Activated CD4-positive, alpha-beta T cell treated with anti-CD3 and anti-CD28 coated beads for 4 hours (primary cell): Measurements from ENCODE around the gene PKNOX1.
"Not testable (repeated sequence)": the region's sequence is repeated elsewhere in the genome, so short reads cannot be mapped to it uniquely, and the experiment has no call there.

Experiments
- DNase-seq, 2 donors: peaks; one replicate each; pipeline ENCODE4 v3.0.0-alpha.2; 2020

Gene PKNOX1

DNA sequence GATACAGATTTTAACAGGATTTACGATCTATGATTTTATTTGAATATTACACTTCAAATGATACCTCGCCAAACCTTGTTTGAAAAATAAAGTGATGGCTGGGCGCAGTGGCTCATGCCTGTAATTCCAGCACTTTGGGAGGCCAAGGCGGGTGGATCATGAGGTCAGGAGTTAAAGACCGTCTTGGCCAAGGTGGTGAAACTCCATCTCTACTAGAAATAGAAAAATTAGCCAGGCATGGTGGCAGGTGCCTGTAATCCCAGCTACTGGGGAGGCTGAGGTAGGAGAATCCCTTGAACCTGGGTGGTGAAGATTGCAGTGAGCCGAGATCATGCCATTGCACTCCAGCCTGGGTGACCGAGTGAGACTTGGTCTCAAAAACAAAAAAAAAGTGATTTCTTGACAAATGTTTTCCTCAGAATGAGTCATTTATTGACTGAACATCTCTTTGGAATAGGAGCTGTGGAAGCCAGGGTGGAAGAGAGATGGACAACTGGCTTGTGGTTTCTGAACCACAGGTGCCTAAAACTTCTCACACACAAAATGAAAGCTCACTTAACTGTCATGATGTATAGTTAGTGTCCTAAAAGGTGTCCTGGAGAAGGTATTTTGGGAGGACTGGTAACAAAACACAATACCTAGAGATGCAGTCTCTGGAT, 11.9 kb downstream of the PKNOX1 start:
- no peak for DNase-seq

GRCh38 chr21:42988236-42988965, 14.0 kb downstream of the PKNOX1 start:
- no peak for DNase-seq

DNA sequence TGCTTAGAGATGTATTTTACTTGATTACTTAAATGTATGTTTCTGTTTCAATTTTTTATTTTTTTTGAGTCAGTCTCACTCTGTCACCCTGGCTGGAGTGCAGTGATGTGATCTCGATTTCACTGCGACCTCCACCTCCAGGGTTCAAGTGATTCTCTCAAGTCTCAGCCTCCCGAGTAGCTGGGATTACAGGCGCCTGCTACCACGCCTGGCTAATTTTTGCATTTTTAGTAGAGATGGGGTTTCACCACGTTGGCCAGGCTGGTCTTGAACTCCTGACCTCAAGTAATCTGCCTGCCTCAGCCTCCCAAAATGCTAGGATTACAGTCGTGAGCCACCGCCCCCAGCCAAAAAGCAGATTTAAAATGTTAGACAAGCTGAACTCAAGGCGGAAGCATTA, 15.0 kb downstream of the PKNOX1 start:
- DNase-seq: not testable (repeated sequence)

DNA sequence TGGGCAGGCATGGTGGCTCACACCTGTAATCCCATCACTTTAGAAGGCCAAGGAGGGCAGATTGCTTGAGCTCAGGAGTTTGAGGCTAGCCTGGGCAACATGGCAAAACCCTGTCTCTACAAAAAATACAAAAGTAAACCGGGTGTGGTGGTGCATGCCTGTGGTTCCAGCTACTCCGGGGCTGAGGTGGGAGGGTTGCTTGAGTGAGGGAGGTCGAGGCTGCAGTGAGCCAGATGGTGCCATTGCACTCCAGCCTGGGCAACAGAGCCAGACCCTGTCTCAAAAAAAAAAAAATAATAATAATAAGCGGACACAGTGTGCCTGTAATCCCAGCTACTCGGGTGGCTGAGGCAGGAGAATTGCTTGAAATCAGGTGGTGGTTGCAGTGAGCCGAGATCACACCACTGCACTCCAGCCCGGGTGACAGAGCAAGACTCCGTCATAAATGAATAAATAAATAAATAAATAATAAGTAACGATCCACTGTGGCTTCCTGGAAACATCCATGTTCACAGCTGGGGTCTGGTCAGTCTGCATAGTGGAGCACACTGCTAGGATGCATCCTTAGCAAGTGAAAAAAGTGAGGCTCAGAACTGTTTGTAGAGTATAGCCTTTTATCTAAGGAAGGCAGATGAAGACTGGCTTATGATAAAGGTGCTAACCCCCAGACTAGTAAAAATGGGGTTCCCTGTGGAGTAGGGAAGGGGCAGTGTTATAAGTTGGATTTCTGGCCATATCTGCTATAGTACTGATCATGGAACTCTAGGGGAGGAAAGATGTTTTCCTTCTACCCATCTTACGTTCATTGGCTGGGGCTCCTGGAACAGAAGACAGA, 15.7 kb downstream of the PKNOX1 start:
- no peak for DNase-seq

DNA sequence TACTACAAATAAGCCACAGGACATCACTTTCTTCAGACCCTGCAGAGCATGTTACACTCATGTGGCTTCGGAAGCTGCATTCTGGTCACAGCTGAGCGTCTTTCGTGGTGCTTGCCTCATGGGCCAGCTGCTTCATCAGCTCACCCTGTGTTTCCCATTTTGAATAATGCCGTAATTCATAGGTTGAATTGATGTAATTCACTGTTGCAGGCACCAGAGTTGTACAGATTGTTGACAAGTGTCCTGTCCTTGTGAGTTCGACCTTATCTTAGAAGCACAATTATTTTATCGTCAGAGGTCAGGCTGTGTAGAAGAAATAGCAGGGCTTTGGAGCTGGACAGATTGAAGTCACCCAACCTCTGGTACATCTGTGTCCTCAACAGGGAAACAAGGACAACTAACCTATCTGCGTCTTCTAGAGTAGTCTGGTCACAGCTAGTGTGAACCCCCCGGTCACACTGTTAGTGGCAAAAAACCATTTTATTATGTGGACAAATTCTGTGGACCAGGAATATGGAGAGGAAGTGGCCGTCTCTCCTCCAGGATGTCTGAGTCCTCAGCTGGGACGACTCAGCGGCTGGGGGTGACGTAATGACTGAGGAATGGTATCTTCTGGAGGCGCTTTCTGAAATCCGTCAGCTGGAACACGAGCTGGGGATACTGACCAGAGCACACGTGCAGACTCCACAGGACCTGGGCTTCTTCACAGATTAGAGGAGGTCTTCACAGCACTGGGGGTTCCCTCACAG, 17.8 kb downstream of the PKNOX1 start:
- DNase-seq: no peak

GRCh38 chr21:42993051-42993712, 18.8 kb downstream of the PKNOX1 start:
- no peak for DNase-seq

DNA sequence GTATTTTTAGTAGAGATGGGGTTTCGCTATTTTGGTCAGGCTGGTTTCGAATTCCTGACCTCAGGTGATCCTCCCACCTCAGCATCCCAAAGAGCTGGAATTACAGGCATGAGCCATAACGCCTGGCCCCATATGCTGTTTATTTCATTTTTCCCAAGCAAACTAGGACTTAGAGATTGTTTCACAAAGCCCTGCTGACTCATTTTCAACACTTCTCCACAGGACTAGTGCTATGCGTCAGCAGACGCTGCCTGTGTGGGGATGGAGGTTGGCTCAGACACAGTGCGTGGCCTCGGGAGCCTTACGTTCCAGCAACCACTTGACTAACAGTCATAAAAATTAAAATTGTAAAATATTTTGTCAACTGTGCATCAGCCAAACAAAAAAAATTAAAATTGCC, 22.7 kb downstream of the PKNOX1 start:
- DNase-seq: no peak

DNA sequence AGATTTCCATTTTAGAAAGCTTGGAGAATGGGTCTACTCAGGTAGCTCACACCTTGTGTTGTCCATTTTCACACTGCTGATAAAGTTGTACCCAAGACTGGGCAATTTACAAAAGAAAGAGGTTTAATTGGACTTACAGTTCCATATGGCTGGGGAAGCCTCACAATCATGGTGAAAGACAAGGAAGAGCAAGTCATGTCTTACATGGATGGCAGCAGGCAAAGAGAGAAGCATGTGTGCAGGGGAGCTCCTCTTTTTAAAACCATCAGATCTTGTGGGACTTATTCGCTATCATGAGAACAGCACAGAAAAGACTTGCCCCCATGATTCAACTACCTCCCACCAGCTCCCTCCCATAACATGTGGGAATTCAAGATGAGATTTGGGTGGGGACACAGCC, 23.6 kb downstream of the PKNOX1 start:
- not testable (repeated sequence) for DNase-seq

- not testable (repeated sequence) for DNase-seq
Observed at GRCh38 chr21:42999152-42999551, 24.8 kb downstream of the PKNOX1 start.

DNA sequence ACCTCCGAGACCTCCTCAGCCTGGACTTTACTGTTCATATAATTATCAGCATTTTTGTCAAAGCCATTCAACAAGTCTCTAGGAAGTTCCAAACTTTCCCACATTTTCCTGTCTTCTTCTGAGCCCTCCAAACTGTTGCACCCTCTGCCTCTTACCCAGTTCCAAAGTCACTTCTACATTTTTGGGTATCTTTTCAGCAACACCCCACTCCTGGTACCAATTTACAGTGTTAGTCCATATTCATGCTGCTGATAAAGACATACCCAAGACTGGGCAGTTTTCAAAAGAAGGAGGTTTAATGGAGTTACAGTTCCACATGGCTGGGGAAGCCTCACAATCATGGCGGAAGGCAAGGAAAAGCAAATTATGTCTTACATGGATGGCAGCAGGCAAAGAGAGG, 25.7 kb downstream of the PKNOX1 start:
- DNase-seq: not testable (repeated sequence)

GRCh38 chr21:43001316-43001715, 27.0 kb downstream of the PKNOX1 start:
- DNase-seq: no peak

- no peak for DNase-seq
Observed at GRCh38 chr21:43004926-43005325, 30.6 kb downstream of the PKNOX1 start.

- no peak for DNase-seq
Observed at GRCh38 chr21:43005635-43006034, 31.3 kb downstream of the PKNOX1 start.

DNA sequence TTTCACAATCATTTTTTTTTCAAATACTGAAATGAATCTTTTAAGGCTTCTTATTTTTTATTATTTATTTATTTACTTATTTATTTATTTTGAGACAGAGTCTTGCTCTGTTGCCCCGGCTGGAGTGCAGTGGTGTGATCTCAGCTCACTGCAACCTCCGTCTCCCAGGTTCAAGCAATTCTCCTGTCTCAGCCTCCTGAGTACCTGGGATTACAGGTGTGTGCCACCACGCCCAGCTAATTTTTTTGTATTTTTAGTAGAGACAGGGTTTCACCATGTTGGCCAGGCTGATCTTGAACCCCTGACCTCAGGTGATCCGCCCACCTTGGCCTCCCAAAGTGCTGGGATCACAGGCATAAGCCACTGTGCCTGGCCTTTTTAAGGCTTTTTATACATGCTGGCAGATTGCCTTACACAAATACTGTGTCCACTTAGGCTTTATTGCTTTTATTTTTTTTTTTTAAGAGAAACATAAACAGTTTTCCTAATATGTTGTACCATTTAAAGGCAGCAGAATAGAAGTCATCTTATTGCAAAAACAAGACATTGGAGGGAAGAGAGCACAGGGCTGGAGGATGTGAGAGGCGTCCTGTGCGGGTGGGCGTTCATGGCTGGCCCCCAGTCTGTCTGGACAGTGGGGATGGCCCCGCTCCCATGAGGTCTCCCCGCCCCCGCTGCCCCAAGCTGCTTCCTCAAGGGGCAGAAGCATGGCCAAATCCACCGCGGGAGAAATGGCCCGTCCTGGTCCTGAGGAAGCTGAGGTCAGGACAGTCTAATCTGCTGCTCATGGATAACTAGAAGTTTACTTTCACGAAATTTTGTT, 31.9 kb downstream of the PKNOX1 start:
- not testable (repeated sequence) for DNase-seq

DNA sequence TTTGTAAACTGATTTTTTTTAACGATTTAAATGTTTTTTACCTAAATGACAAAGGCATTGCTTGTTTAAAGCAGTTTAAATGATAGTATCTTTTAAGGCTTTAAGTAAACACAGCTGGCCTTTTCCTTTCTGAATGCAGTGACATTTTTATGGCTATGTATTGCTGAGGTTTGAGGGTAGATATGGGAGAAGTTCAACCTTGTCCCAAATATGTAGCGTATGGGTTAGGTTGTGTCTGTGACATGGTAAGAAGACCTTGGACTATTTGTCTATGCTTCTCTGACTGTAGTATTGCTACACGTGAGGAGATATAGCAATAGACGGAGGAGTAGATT, 32.5 kb downstream of the PKNOX1 start:
- DNase-seq: no peak

- no peak for DNase-seq
Observed at GRCh38 chr21:43012596-43012995, 38.2 kb downstream of the PKNOX1 start.

GRCh38 chr21:43015906-43016540, 41.7 kb downstream of the PKNOX1 start:
- DNase-seq: no peak

GRCh38 chr21:43016728-43017127, 42.4 kb downstream of the PKNOX1 start:
- DNase-seq: no peak

- DNase-seq: no peak
Observed at GRCh38 chr21:43018519-43018918, 44.2 kb downstream of the PKNOX1 start.

DNA sequence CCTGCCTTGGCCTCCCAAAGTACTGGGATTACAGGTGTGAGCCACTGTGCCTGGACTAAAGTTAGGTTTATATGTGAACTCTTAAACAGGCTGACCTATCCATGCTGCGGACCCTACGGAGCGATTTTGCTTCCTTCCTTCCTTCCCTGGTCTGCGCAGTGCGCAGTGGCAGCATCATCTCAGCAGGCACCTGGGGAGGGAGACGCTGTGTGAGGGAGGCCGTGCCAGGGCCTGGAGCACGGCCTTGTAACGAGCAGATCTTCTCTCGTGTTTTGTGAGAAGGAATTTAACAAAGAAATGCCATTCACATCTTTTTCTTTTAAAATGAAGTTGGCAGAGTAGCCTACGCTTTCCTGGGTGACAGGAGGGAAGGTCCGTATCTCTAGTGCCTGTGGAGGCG, 45.8 kb downstream of the PKNOX1 start:
- no peak for DNase-seq

GRCh38 chr21:43020771-43021170, 46.4 kb downstream of the PKNOX1 start:
- DNase-seq: no peak
